Left ventricle myocardium superior (tissue), 1 donor: Measurements from ENCODE around the gene GRXCR1. TPM values are rescaled to one million over a fixed set of nuclear protein-coding genes. Genes with fewer than 3 reads are reported as not detected.

Experiments
- total RNA-seq: library from RNA; stranded (reverse); fragmentation: NEBNext Ultra II Directional; extraction: Animal tissue kit (Norgen Biotek cat#: 25700); gene quantifications from one replicate; pipeline ENCODE4 v1.2.1, GENCODE V29; 2021
- donor health status: DM: no; HTN: yes; CAD: no; lungs with severe emphysema.

The GRXCR1 gene
- total RNA-seq, 1 donor from 2014 or later, result not detected

Other genes starting within 250 kb of the GRXCR1 start
- 14.0 TPM for gene ATP8A1, start 235.6 kb upstream of the GRXCR1 start, total RNA-seq